ENCODE measurements around the gene PPP1R14D. TPM values are rescaled to one million over a fixed set of nuclear protein-coding genes. Genes with fewer than 3 reads are reported as not detected.

The PPP1R14D gene
- total RNA-seq, 2 experiments from 2014 or later: not detected

DNA sequence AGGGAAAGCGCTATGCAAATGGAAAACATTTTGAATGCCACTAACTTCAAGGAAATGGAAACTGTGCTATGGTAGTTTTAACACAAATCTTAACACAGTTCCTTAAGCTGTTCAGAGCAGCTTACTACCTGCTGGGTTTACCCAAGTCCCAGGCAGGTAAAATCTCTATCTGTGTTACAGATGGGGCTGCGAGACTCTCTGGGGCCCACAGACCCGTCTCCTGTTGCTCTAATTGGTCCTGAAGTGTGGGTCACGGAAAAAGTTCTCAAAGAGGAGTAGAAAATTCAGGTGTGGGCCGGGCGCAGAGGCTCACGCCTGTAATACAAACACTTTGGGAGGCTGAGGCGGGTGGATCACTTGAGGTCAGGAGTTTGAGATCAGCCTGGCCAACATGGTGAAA, 38.5 kb downstream of the PPP1R14D start:
- H3K36me3 ChIP-seq (ENCODE audit: insufficient read depth, low read length): peaks cover 6% of the 10 kb centered on the region
- ChIA-PET POLR2A (interaction anchor here (1.3 kb wide), 1 partner anchor 17 kb away, joined by 4 read pairs; the partner anchor contains the start of genes DNAJC17 and ZFYVE19), CTCF (no interaction called here)
- H3K4me1 ChIP-seq (ENCODE audit: insufficient read depth, low read length): peaks cover 25% of the 10 kb centered on the region
- no peaks in the 10 kb centered on the region for H3K27me3 ChIP-seq (ENCODE audit: control insufficient read depth in 1 of 2, insufficient read depth in 2 of 2, low read length in 2 of 2)
- no peak for ATAC-seq (ENCODE audit: poor library complexity)
- DNase-seq: no peak
- H3K27ac ChIP-seq (ENCODE audit: low read depth in 1 of 2, low read length in 2 of 2): no peak overlapping the region
- no peak overlapping the region for H3K27ac Mint-ChIP-seq
- no peak overlapping the region for H3K4me3 Mint-ChIP-seq
- H3K36me3 Mint-ChIP-seq (ENCODE audit: low read depth): peaks cover 14% of the 10 kb centered on the region
- H3K27me3 Mint-ChIP-seq: no peaks in the 10 kb centered on the region
- no peaks in the 10 kb centered on the region for H3K9me3 ChIP-seq (ENCODE audit: control insufficient read depth in 1 of 2, insufficient read depth in 1 of 2, low read length in 2 of 2)
- H3K9me3 Mint-ChIP-seq: no peaks in the 10 kb centered on the region
- H3K4me3 ChIP-seq (ENCODE audit: low read length): no peak overlapping the region
- intact Hi-C loops (cut with DNase I, micrococcal nuclease): no loop called here
- no peak for TF ChIP-seq CTCF (IDR thresholded peaks at IDR 0.05)
- H3K4me1 Mint-ChIP-seq (ENCODE audit: low read depth): peaks cover 28% of the 10 kb centered on the region

GRCh38 chr15:40789119-40789518, 39.4 kb downstream of the PPP1R14D start:
- Mint-ChIP-seq H3K4me1 (ENCODE audit: low read depth) (peaks cover 28% of the 10 kb centered on the region), H3K36me3 (ENCODE audit: low read depth) (peaks cover 14% of the 10 kb centered on the region), H3K27ac (no peak overlapping the region), H3K27me3 (no peaks in the 10 kb centered on the region), H3K4me3 (no peak overlapping the region), H3K9me3 (no peaks in the 10 kb centered on the region)
- Histone ChIP-seq H3K9me3 (ENCODE audit: control insufficient read depth in 1 of 2, insufficient read depth in 1 of 2, low read length in 2 of 2) (no peaks in the 10 kb centered on the region), H3K4me3 (ENCODE audit: low read length) (no peak overlapping the region), H3K27ac (ENCODE audit: low read depth in 1 of 2, low read length in 2 of 2) (no peak overlapping the region), H3K36me3 (ENCODE audit: insufficient read depth, low read length) (peaks cover 9% of the 10 kb centered on the region), H3K4me1 (ENCODE audit: insufficient read depth, low read length) (peaks cover 25% of the 10 kb centered on the region), H3K27me3 (ENCODE audit: control insufficient read depth in 1 of 2, insufficient read depth in 2 of 2, low read length in 2 of 2) (no peaks in the 10 kb centered on the region)
- DNase-seq (no peak), ATAC-seq (ENCODE audit: poor library complexity) (no peak)
- intact Hi-C loops (cut with DNase I, micrococcal nuclease): no loop called here
- ChIA-PET POLR2A (interaction anchor here (1.4 kb wide), 1 partner anchor 26 kb away, joined by 4 read pairs; the partner anchor contains the start of gene GCHFR), CTCF (no interaction called here)
- TF ChIP-seq CTCF (IDR thresholded peaks at IDR 0.05): no peak

GRCh38 chr15:40787991-40788390, 40.5 kb downstream of the PPP1R14D start:
- Mint-ChIP-seq H3K9me3 (no peaks in the 10 kb centered on the region), H3K27me3 (no peaks in the 10 kb centered on the region), H3K4me1 (ENCODE audit: low read depth) (peaks cover 29% of the 10 kb centered on the region), H3K4me3 (no peak overlapping the region), H3K36me3 (ENCODE audit: low read depth) (peaks cover 10% of the 10 kb centered on the region), H3K27ac (peak overlapping the region; percentile 34)
- Histone ChIP-seq H3K36me3 (ENCODE audit: insufficient read depth, low read length) (peaks cover 9% of the 10 kb centered on the region), H3K27me3 (ENCODE audit: control insufficient read depth in 1 of 2, insufficient read depth in 2 of 2, low read length in 2 of 2) (no peaks in the 10 kb centered on the region), H3K9me3 (ENCODE audit: control insufficient read depth in 1 of 2, insufficient read depth in 1 of 2, low read length in 2 of 2) (no peaks in the 10 kb centered on the region), H3K4me3 (ENCODE audit: low read length) (no peak overlapping the region), H3K4me1 (ENCODE audit: insufficient read depth, low read length) (peaks cover 25% of the 10 kb centered on the region), H3K27ac (ENCODE audit: low read depth in 1 of 2, low read length in 2 of 2) (no peak overlapping the region)
- intact Hi-C loops (cut with DNase I, micrococcal nuclease): no loop called here
- no peak for TF ChIP-seq CTCF (IDR thresholded peaks at IDR 0.05)
- ATAC-seq (ENCODE audit: poor library complexity): peak; percentile 25
- DNase-seq: no peak
- ChIA-PET POLR2A (interaction anchor here (1.0 to 1.5 kb wide), 4 partner anchors 20 to 223 kb away, joined by 3 to 11 read pairs (median 4); partner anchors contain the start of genes CCDC32, DNAJC17, GCHFR and RAD51), CTCF (interaction anchor here (0.6 to 1.4 kb wide), 5 partner anchors 9 to 114 kb away, joined by 3 read pairs; partner anchors contain the start of genes GCHFR and VPS18)

Data from CD4-positive, alpha-beta T cell (primary cell).